GM21723 (cell line): ENCODE measurements around the gene ARRDC3.
A peak's percentile ranks its signal among the peaks of the same experiment; 100 is the strongest.
"Not testable (repeated sequence)": the region's sequence is repeated elsewhere in the genome, so short reads cannot be mapped to it uniquely, and the experiment has no call there.

ENCODE experiments used
- ATAC-seq: cut with Tn5 transposase; IDR thresholded peaks from one replicate; pipeline ENCODE4 v1.9.1; 2021; ENCODE audit warnings: mild to moderate bottlenecking, moderate library complexity; ENCODE audit not compliant: unreplicated experiment

The ARRDC3 gene

GRCh38 chr5:91361055-91361701 is 21.9 kb downstream of the ARRDC3 start:
- ATAC-seq, result peak; percentile 73

GRCh38 chr5:91359962-91360609 is 23.0 kb downstream of the ARRDC3 start:
- ATAC-seq, result no peak

- ATAC-seq, result no peak
These were observed 25.3 kb downstream of the ARRDC3 start for GRCh38 chr5:91357806-91358205.

GRCh38 chr5:91357012-91357634 is 26.0 kb downstream of the ARRDC3 start:
- ATAC-seq, result no peak

- not testable (repeated sequence) for ATAC-seq
These were observed 28.2 kb downstream of the ARRDC3 start for GRCh38 chr5:91354867-91355266.

GRCh38 chr5:91352831-91353695 is 30.1 kb downstream of the ARRDC3 start:
- ATAC-seq, result no peak

- ATAC-seq, result no peak
These were observed 37.7 kb downstream of the ARRDC3 start for GRCh38 chr5:91345461-91345860.

GRCh38 chr5:91344661-91345200 is 38.4 kb downstream of the ARRDC3 start:
- ATAC-seq, result not testable (repeated sequence)

GRCh38 chr5:91343916-91344315 is 39.2 kb downstream of the ARRDC3 start:
- no peak for ATAC-seq

- ATAC-seq, result not testable (repeated sequence)
These were observed 40.2 kb downstream of the ARRDC3 start for GRCh38 chr5:91342931-91343330.

- no peak for ATAC-seq
These were observed 42.0 kb downstream of the ARRDC3 start for GRCh38 chr5:91341154-91341553.

GRCh38 chr5:91340532-91340931 is 42.6 kb downstream of the ARRDC3 start:
- ATAC-seq, result no peak

- ATAC-seq, result no peak
These were observed 43.9 kb downstream of the ARRDC3 start for GRCh38 chr5:91339063-91339705.

GRCh38 chr5:91332267-91333045 is 50.7 kb downstream of the ARRDC3 start:
- ATAC-seq, result no peak

- ATAC-seq, result no peak
These were observed 51.4 kb downstream of the ARRDC3 start for GRCh38 chr5:91331705-91332104.

GRCh38 chr5:91329283-91329682 is 53.8 kb downstream of the ARRDC3 start:
- ATAC-seq, result no peak

GRCh38 chr5:91328743-91329142 is 54.4 kb downstream of the ARRDC3 start:
- ATAC-seq, result no peak

- ATAC-seq, result not testable (repeated sequence)
These were observed 60.1 kb downstream of the ARRDC3 start for GRCh38 chr5:91322981-91323380.

GRCh38 chr5:91319667-91320066 is 63.5 kb downstream of the ARRDC3 start:
- no peak for ATAC-seq

GRCh38 chr5:91318724-91319123 is 64.4 kb downstream of the ARRDC3 start:
- no peak for ATAC-seq
